Neural progenitor cell (in vitro differentiated cells): Measurements from ENCODE around the gene KCNH1. TPM values are rescaled to one million over a fixed set of nuclear protein-coding genes. Genes with fewer than 3 reads are reported as not detected.
A peak's percentile ranks its signal among the peaks of the same experiment; 100 is the strongest.
"Not testable (repeated sequence)": the region's sequence is repeated elsewhere in the genome, so short reads cannot be mapped to it uniquely, and the experiment has no call there.

ENCODE experiments used
- DNase-seq: peaks from one replicate; pipeline ENCODE4 v3.0.0-alpha.2; 2016; ENCODE audit warnings: low spot score
- H2AFZ ChIP-seq: fragments of 200-600 bp; sonication (generic); replicated peaks from 2 replicates; pipeline ENCODE4 v1.6.1; 2016; ENCODE audit warnings: antibody characterized with exemption
- H3F3A ChIP-seq: fragments of 200-600 bp; sonication (generic); 2 replicates; pipeline ENCODE4 v1.6.1; 2016; ENCODE audit warnings: antibody characterized with exemption, low read depth
- H3K27ac ChIP-seq: fragments of 200-600 bp; sonication (generic); 2 replicates; pipeline ENCODE4 v1.5.1; 2016; ENCODE audit warnings: mild to moderate bottlenecking
- H3K27me3 ChIP-seq: fragments of 200-600 bp; sonication (generic); 2 replicates; pipeline ENCODE4 v1.6.1; 2016; ENCODE audit warnings: mild to moderate bottlenecking, moderate library complexity
- H3K36me3 ChIP-seq: fragments of 200-600 bp; sonication (generic); 2 replicates; pipeline ENCODE4 v1.5.1; 2016
- H3K4me1 ChIP-seq: fragments of 200-600 bp; sonication (generic); 2 replicates; pipeline ENCODE4 v1.6.1; 2016; ENCODE audit warnings: mixed run types
- H3K4me2 ChIP-seq: fragments of 200-600 bp; sonication (generic); 2 replicates; pipeline ENCODE4 v1.6.1; 2016
- H3K4me3 ChIP-seq: fragments of 200-600 bp; sonication (generic); 2 replicates; pipeline ENCODE4 v1.5.1; 2016
- H3K79me2 ChIP-seq: fragments of 200-600 bp; sonication (generic); 2 replicates; pipeline ENCODE4 v1.6.1; 2016; ENCODE audit warnings: low read depth
- H3K9ac ChIP-seq: fragments of 200-600 bp; sonication (generic); 2 replicates; pipeline ENCODE4 v1.6.1; 2016
- H3K9me3 ChIP-seq: fragments of 200-600 bp; sonication (generic); 2 replicates; pipeline ENCODE4 v1.5.1; 2016; ENCODE audit warnings: low read depth
- H4K20me1 ChIP-seq: fragments of 200-600 bp; sonication (generic); 2 replicates; pipeline ENCODE4 v1.6.1; 2016; ENCODE audit warnings: low read depth
- H3K27ac Mint-ChIP-seq: 3 replicates; pipeline ENCODE4 v1.8.0; 2021; ENCODE audit warnings: mixed read lengths
- H3K27me3 Mint-ChIP-seq: 2 replicates; pipeline ENCODE4 v1.8.0; 2022; ENCODE audit warnings: low read depth, mild to moderate bottlenecking, inconsistent platforms, moderate library complexity, mixed read lengths; ENCODE audit not compliant: insufficient read depth
- H3K36me3 Mint-ChIP-seq: 3 replicates; pipeline ENCODE4 v1.8.0; 2021; ENCODE audit warnings: mixed read lengths
- H3K4me1 Mint-ChIP-seq: 3 replicates; pipeline ENCODE4 v1.8.0; 2021; ENCODE audit warnings: mixed read lengths
- H3K4me3 Mint-ChIP-seq: 3 replicates; pipeline ENCODE4 v1.8.0; 2021; ENCODE audit warnings: mild to moderate bottlenecking, moderate library complexity, mixed read lengths
- H3K9me3 Mint-ChIP-seq: 3 replicates; pipeline ENCODE4 v1.8.0; 2020; ENCODE audit warnings: mixed read lengths
- EZH2 ChIP-seq: fragments of 200-600 bp; sonication (generic); IDR thresholded peaks from 2 replicates; pipeline ENCODE4 v1.6.1; 2017; ENCODE audit warnings: antibody characterized with exemption, mild to moderate bottlenecking, moderate library complexity
- EZH2phosphoT487 ChIP-seq: fragments of 200-600 bp; sonication (generic); IDR thresholded peaks from 2 replicates; pipeline ENCODE4 v1.6.1; 2017; ENCODE audit warnings: antibody characterized with exemption
- total RNA-seq: library from RNA; depleted of rRNA; stranded (reverse); fragments of >200 nt; gene quantifications from 2 replicates; pipeline ENCODE4 v1.2.3, GENCODE V29; 2015; ENCODE audit warnings: low replicate concordance
- TF ChIP-seq, protein P1 (sequence below): fragments of 200-600 bp; sonication (generic); IDR thresholded peaks from 2 replicates; pipeline ENCODE4 v1.5.1; 2017; ENCODE audit warnings: antibody characterized with exemption, mild to moderate bottlenecking

KCNH1 gene
- total RNA-seq, 1 donor from 2014 or later = 1.6 TPM

DNA sequence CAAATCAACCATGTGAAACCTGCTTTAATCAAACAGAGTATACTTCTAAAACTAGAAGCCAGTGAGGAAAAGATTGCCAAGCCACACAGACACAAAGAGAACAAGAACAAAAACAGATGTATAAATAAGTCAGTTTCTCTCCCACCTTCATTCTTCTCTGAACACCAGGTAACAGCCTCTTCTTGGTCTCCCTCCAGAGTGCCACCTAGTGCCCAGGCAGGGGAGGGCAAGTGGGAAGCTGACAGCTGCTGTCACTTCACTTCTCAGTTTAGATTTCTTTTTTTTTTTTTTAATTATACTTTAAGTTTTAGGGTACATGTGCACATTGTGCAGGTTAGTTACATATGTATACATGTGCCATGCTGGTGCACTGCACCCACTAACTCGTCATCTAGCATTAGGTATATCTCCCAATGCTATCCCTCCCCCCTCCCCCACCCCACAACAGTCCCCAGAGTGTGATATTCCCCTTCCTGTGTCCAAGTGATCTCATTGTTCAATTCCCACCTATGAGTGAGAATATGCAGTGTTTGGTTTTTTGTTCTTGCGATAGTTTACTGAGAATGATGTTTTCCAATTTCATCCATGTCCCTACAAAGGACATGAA, 183.9 kb downstream of the KCNH1 start:
- not testable (repeated sequence) for H3K4me3 ChIP-seq, H3K9me3 Mint-ChIP-seq, H3K27me3 Mint-ChIP-seq, H3K9me3 ChIP-seq, H3K36me3 Mint-ChIP-seq, H4K20me1 ChIP-seq, H3K4me3 Mint-ChIP-seq, H3K79me2 ChIP-seq, H3F3A ChIP-seq, H3K36me3 ChIP-seq, H3K27ac Mint-ChIP-seq, H3K9ac ChIP-seq, H3K4me2 ChIP-seq, H3K4me1 ChIP-seq, H3K27ac ChIP-seq, H2AFZ ChIP-seq, H3K27me3 ChIP-seq
- TF ChIP-seq, protein P1, sequence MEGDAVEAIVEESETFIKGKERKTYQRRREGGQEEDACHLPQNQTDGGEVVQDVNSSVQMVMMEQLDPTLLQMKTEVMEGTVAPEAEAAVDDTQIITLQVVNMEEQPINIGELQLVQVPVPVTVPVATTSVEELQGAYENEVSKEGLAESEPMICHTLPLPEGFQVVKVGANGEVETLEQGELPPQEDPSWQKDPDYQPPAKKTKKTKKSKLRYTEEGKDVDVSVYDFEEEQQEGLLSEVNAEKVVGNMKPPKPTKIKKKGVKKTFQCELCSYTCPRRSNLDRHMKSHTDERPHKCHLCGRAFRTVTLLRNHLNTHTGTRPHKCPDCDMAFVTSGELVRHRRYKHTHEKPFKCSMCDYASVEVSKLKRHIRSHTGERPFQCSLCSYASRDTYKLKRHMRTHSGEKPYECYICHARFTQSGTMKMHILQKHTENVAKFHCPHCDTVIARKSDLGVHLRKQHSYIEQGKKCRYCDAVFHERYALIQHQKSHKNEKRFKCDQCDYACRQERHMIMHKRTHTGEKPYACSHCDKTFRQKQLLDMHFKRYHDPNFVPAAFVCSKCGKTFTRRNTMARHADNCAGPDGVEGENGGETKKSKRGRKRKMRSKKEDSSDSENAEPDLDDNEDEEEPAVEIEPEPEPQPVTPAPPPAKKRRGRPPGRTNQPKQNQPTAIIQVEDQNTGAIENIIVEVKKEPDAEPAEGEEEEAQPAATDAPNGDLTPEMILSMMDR = peak; percentile 67
- H3K4me1 Mint-ChIP-seq = peaks cover 11% of the 10 kb centered on the region
- peak; percentile 44 for DNase-seq

DNA sequence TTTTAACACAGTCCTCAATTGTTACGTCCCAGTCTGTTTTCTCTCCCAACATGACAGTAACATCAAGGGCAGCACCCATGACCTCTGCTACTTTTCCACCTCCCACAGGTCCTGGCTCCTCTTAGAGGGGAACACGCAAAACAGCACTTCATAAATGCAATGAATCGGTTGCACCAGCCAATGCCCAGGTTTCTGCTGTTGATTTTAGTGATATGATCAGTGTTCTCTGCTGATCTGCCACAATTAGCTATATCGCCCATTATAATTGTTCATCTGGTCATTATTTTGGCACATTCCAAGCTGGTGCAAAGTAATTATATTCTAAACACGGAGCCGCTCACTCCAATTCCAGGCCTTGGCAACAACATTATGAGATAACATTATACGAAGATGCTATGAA, 184.5 kb downstream of the KCNH1 start:
- no peak overlapping the region for H3K4me3 Mint-ChIP-seq
- TF ChIP-seq EZH2phosphoT487 = no peak
- TF ChIP-seq, protein P1 = no peak
- no peak for TF ChIP-seq EZH2
- H3K79me2 ChIP-seq = no peaks in the 10 kb centered on the region
- no peak overlapping the region for H3K4me2 ChIP-seq
- no peaks in the 10 kb centered on the region for H4K20me1 ChIP-seq
- no peaks in the 10 kb centered on the region for H3F3A ChIP-seq
- H3K36me3 ChIP-seq = no peaks in the 10 kb centered on the region
- H3K4me3 ChIP-seq = no peak overlapping the region
- no peaks in the 10 kb centered on the region for H3K4me1 ChIP-seq
- H3K27me3 ChIP-seq = no peaks in the 10 kb centered on the region
- H3K27ac Mint-ChIP-seq = no peak overlapping the region
- no peaks in the 10 kb centered on the region for H3K9me3 ChIP-seq
- no peak for DNase-seq
- no peak overlapping the region for H3K27ac ChIP-seq
- no peak overlapping the region for H2AFZ ChIP-seq
- H3K27me3 Mint-ChIP-seq = no peaks in the 10 kb centered on the region
- H3K9me3 Mint-ChIP-seq = no peaks in the 10 kb centered on the region
- H3K4me1 Mint-ChIP-seq = peaks cover 11% of the 10 kb centered on the region
- no peak overlapping the region for H3K9ac ChIP-seq
- H3K36me3 Mint-ChIP-seq = no peaks in the 10 kb centered on the region

DNA sequence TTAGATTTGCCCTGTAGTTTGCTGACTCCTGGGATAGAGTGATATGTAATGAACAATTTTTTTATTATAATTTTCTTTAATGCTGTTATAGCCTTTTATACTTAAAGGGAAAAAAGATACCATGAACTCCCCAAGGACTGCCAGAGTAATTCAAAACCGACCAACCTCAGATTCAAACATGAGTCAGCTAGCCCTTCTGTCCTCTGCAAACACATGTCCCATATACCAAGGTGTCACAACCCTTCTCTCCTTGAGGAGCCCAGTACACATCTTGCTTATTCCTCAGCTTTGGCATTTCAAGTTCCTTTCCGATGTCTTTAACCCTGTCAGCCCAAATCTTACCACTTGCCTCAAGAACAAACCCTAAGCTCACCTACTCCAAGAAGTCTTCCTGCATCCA, 184.9 kb downstream of the KCNH1 start:
- no peak for TF ChIP-seq EZH2
- TF ChIP-seq, protein P1 = no peak
- TF ChIP-seq EZH2phosphoT487 = no peak
- Histone ChIP-seq H3K79me2 (no peaks in the 10 kb centered on the region), H3F3A (no peaks in the 10 kb centered on the region), H3K27ac (no peak overlapping the region), H3K36me3 (no peaks in the 10 kb centered on the region), H3K9me3 (no peaks in the 10 kb centered on the region), H3K4me1 (no peaks in the 10 kb centered on the region), H3K27me3 (no peaks in the 10 kb centered on the region), H3K4me2 (no peak overlapping the region), H3K4me3 (no peak overlapping the region), H4K20me1 (no peaks in the 10 kb centered on the region), H2AFZ (no peak overlapping the region), H3K9ac (no peak overlapping the region)
- no peaks in the 10 kb centered on the region for H3K9me3 Mint-ChIP-seq
- no peaks in the 10 kb centered on the region for H3K27me3 Mint-ChIP-seq
- peaks cover 11% of the 10 kb centered on the region for H3K4me1 Mint-ChIP-seq
- no peak overlapping the region for H3K4me3 Mint-ChIP-seq
- no peak overlapping the region for H3K27ac Mint-ChIP-seq
- no peaks in the 10 kb centered on the region for H3K36me3 Mint-ChIP-seq
- no peak for DNase-seq
